Islet precursor cell (in vitro differentiated cells): ENCODE data around the gene TMPRSS4.

Experiments
- DNase-seq: peaks from one replicate; pipeline ENCODE4 v3.0.0-alpha.2; 2018

Gene TMPRSS4

DNA sequence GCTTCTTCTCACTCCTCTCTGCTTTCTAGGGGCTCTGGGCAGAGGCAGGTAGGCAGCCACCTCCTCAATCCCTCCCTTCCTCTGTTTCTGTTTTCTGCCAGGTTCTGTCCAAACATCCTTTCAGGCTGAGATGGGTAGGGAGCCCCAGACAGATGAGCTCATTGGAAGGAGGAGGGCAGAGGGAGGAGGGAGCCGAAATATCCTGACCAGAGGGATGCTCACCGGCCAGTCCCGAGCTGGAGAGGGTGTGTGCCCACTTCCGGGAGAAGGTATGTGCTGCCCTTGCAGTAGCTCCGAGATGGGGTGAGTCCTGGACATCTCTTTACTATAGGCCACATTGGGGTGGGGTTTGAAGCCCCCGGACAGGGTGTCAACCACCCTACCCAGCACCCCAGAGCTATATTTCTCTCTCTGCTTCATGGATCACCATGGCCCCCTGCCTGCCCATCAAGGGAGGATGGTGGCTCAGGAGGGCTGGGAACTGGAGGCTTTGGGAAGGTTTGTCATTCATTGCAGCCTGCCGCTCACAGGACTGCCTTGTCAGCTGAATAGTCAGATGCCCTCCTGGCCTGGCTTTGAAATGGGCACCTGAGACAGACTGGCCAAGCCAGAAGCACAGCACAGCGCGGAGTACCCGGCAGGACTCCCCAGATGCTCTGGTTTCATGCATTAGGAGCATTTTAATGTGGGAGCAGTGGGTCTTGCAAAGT is 80.5 kb downstream of the TMPRSS4 start:
- DNase-seq = no peak

DNA sequence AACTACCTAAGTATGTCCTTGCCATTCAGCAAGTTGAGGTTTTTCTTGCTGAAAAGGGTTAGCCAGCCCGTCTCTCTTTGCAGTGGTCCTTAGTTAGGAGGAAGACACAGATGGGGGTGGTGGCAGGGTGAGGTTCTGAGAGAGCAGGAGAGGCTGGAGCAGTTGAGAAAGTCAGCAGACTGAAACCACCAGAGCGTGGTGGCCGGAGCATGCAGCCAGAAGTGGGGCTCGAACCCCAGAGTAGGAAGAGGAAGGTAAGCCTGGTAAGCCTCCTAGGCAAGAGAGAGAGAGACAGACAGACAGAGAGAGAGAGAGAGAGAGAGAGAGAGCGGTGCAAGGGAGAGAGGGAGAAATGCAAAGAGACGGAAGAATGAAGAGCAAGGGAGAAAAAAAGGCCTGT is 84.9 kb downstream of the TMPRSS4 start:
- DNase-seq = no peak

DNA sequence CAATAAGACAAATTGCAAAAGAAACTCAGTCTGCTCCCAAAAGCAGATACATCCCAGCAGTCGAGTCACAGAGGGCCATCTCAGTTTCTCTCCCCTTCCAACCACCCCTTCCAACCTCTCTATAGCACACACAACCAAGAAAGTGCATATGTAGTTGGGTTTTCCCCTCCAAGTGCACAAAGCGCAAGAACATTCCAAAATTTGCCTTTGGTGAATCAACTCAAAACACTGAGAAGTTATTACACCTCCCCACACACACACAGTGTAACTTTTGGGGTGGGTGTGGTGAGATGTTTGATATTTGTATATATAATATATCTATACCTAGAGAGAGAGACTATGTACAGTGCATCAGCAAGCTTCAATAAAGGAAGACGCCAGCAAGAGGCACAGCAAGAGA is 86.0 kb downstream of the TMPRSS4 start:
- no peak for DNase-seq

DNA sequence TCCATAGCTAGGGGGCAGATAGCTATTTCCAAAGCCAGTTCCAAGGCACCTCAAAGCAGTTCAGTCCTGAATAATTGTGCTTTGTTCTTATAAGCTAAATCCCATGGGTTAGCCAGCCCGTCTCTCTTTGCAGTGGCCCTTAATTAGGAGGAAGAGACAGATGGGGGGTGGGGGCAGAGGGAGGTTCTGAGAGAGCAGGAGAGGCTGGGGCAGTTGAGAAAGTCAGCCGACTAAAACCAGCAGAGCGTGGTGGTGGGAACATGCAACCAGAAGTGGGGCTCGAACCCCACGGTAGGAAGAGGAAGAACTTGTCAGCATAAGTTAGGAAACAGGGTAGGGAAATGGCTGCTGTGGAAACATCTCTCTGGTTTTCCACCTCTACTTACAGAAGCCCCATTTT is 86.6 kb downstream of the TMPRSS4 start:
- DNase-seq = no peak

DNA sequence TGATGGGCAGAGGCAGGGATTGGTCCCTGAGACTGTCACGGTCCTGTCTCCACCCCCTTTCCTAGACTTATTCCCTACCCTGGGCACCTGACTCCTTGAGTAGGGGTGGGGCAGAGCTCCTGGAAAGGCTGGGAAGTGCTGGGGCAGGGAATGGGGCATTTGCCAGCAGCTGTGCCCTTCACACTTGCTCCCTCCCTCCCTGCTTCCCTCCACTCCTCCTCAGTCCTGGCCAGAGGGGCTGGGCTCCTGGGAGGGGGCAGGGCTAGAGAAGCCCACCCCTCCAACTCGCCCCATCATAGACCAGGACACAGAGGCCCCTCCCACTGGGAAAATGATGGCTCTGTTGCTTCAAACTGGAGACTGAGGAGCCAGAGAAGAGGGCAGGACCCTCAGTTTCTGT is 88.0 kb downstream of the TMPRSS4 start:
- DNase-seq = no peak

DNA sequence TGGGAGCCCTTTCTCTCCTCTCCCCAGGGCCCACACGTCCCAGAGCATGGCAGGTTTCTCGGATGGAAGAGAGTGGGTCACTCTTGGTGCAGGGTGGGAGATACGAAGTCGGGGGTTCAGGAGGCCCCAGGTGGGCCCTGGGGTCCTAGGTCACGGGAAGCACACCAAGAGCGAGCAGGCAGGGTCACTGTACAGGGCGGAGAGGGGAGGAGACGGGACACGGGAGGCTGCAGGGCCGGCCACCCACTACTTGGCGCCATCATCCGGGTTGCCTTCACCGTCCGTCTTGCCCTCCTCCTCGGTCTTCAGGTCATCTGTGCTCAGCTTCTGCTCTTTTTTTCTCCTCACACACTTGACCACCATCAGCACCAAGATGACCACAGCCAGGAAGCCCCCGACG is 89.8 kb downstream of the TMPRSS4 start:
- DNase-seq = no peak

DNA sequence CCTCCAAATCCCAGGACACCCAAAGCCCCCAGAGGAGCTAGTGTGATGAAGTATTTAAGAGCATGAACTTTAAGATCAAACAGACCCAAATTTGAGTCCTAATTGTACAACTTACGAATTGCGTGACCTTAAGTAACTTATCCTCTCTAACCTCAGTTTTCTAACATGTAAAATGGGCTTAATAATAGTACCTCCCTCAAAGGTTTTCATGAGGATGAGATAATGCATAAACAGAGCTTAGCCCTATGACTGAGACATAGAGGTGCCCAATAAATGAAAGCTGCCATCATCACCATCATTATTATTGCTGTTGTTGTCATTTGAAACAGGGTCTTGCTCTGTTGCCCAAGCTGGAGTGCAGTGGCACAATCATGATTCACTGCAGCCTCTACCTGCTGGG is 90.4 kb downstream of the TMPRSS4 start:
- no peak for DNase-seq

DNA sequence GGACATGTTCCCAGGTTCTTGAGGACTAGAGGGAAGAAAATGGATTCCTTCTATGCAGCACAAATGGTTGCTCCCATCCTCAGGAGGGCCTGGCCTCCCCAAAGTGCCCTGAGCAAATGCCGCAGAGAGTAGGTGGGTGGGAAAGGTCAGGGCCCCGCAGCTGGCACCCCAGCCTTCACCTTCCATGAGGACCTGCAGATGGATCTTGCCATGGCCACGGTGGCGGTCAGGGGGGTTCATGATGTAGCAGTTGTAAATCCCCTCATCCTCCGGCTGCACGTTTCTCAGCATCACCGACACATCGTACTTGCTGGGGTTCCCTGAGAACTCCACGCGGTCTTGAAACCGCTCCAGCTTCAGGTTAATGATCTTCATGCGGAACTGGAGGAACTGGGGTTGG is 91.0 kb downstream of the TMPRSS4 start:
- no peak for DNase-seq

DNA sequence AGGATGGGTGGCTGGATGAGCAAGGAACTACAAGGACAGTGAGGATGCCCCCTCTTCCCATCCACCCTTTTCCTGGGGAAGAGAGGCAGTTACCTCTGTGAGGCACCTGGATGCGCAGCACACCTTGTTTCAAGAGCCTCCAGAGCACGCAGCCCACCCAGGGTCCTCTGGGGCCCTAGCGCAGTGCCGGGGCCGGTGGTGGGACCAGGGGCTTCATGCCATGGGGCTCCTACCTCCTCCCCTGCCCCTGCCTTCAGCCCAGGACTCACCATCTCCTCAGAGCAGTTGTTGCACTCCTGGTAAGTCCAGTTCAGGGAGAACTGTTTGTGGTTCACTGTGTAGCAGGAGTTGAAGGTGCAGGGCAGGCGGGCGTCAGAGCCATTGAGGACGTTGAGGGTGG is 91.4 kb downstream of the TMPRSS4 start:
- no peak for DNase-seq

DNA sequence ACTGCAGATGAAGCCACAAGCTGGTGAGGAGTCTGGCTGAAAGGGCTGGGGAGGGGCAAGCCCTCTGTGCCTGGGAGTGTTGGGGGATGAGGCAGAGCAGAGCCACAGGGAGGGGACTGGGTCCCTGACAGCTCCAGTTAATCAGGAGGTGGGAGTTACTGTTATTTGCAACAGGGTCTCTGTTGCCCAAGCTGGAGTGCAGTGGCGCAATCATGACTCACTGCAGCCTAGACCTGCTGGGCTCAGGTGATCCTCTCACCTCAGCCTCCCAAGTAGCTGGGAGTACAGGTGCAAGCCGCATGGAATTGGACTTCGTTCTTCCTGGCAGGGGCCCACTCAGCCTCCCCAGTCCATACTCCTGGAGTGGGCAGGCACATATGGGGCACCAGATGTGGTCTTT is 91.9 kb downstream of the TMPRSS4 start:
- DNase-seq = no peak

DNA sequence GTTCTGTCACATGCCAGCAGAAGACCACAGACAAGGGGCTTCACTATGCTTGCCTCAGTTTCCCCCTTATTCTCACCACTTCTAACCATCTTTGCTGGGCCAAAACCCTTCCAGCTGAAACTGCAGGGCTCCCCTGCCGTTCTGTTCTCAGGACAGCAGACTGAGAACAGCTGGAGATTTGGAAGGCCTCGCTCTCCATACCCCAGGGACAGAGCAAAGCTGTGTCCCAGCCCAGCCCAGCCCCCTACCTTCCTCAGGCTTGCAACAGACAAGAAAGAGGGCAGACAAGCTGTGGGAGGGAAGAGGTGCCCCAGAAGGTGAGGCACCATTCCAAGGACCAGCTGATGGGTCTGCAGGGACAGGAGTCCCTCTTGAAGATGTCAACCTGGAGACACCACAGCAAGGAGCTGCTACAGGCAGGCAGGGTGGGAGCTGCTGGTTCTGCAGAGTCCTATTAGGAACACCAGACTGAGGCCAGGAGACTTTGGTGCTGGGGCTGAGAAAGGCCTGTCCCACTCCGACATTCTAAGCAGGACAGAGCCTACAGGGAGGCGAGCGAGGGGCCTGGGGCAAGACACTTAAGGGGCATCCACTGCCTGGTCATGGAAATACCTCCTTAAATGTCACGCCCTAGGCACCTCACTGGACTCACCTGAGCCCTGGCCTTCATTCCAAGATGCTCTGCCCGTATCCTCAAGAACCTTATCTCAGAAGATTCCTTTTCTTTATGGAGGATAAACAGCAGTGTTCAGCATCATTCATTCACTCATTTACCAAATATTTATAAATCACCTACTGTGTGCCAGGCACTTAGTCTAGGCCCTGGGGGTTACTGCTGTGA is 92.6 kb downstream of the TMPRSS4 start:
- no peak for DNase-seq

DNA sequence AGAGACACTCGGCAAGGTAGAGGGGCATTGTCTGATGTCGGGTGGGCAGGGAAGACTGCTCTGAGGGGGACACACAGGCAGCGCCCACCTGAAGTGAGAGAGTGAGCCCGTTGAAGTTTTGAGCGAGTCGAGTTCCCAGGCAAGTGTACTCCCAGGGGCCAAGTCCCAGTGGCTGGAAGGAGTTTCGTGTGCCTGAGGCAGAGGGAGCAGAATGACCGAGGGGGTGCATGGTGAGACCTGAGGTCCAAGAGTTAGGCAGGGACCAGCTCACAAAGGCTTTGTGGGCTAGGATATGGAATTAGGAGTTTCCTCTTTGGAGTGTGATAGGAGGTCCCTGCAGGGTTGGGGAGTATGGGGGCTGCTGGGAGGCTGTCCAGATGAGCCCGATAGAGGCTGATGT is 93.4 kb downstream of the TMPRSS4 start:
- no peak for DNase-seq

DNA sequence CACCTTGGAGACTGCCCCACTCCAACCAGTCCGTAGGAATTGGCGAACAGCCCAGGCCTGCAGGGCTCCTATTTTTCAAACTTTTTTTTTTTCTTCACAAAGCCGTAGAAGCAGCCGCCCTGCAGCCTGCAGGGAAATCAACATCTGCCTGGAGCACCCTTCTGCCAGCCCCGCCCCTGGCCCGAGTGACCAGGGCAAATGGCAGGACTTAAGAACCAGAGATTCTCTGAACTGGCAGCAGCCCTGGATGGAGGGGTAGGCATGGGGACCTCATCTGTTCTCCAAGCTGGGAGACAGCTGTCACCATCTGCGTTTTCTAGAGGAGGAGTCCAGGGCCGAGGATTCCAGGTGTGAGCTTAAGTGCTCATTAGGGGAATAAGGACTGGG is 94.0 kb downstream of the TMPRSS4 start:
- no peak for DNase-seq
